Cerebellar nuclear complex (tissue), 1 donor: ENCODE results near the gene AXL.
"Not testable (repeated sequence)": the region's sequence is repeated elsewhere in the genome, so short reads cannot be mapped to it uniquely, and the experiment has no call there.

ENCODE experiments used
- DNase-seq, 2 experiments: peaks; one replicate each; lab custom pipeline; 2025; lab: John Stamatoyannopoulos, UW

AXL gene

GRCh38 chr19:41218615-41219507 lies at the start of gene AXL:
TSS of gene AXL (plus strand) at chr19:41219223. CDS start at chr19:41219393, 170 bp downstream.
- DNase-seq = no peak

- DNase-seq = no peak
Measured at GRCh38 chr19:41172297-41173164, 46.5 kb upstream of the AXL start.

GRCh38 chr19:41174297-41174928 lies 44.6 kb upstream of the AXL start:
- no peak for DNase-seq

GRCh38 chr19:41175801-41176777 lies 42.9 kb upstream of the AXL start:
- DNase-seq = no peak

GRCh38 chr19:41180173-41180572 lies 38.9 kb upstream of the AXL start:
- DNase-seq = not testable (repeated sequence)

GRCh38 chr19:41186971-41187883 lies 31.8 kb upstream of the AXL start:
- no peak for DNase-seq

GRCh38 chr19:41187884-41188279 lies 31.1 kb upstream of the AXL start:
- DNase-seq = no peak

- no peak for DNase-seq
Measured at GRCh38 chr19:41189425-41190065, 29.5 kb upstream of the AXL start.

GRCh38 chr19:41192574-41193429 lies 26.2 kb upstream of the AXL start, which contains the start of gene CYP2S1:
TSS of gene CYP2S1 (plus strand) at chr19:41193219. CDS start at chr19:41193265, 46 bp downstream.
- DNase-seq = no peak

- DNase-seq = no peak
Measured at GRCh38 chr19:41193430-41194156, 25.4 kb upstream of the AXL start.

GRCh38 chr19:41194157-41194552 lies 24.9 kb upstream of the AXL start:
- DNase-seq = no peak

GRCh38 chr19:41195675-41196497 lies 23.1 kb upstream of the AXL start:
- DNase-seq = no peak

GRCh38 chr19:41198559-41198958 lies 20.5 kb upstream of the AXL start:
- no peak for DNase-seq

GRCh38 chr19:41203371-41203770 lies 15.7 kb upstream of the AXL start:
- DNase-seq = no peak

GRCh38 chr19:41204338-41204737 lies 14.7 kb upstream of the AXL start:
- not testable (repeated sequence) for DNase-seq

- DNase-seq = no peak
Measured at GRCh38 chr19:41205995-41206394, 13.0 kb upstream of the AXL start.

GRCh38 chr19:41206456-41206855 lies 12.6 kb upstream of the AXL start:
- no peak for DNase-seq
